ENCODE measurements around the gene FREM1. TPM values are rescaled to one million over a fixed set of nuclear protein-coding genes. Genes with fewer than 3 reads are reported as not detected.
A peak's percentile ranks its signal among the peaks of the same experiment; 100 is the strongest.

FREM1 gene
- total and polyA plus RNA-seq, 5 donors: 3.8 to 8.7 (median 5.3) TPM

DNA sequence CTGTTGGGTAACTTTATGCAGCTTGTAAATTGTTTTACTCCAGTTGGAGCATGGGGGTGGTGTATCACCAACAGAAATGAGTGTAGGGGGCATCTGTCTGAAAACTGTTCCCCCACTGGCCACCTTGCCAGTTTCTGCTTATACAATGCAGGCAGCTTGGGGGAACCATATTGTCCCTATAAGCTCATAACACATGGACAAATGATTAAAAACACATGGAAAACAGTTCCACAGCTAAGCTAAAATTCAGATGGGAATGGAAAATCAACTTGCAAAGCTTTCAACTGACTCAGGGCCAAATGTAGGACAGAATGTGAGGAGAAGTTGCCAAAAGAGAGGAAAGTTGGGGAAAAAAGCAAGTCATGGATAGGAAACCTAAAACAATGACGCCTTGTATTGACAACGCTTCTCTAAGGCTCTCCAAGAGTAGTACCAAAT lies 179.7 kb downstream of the FREM1 start:
- H3K4me1 ChIP-seq (ENCODE audit: control insufficient read depth, insufficient read depth, low read length): peaks cover 2% of the 10 kb centered on the region
- H3K9me3 ChIP-seq (ENCODE audit: control insufficient read depth, low read length): no peaks in the 10 kb centered on the region
- H3K27ac ChIP-seq (ENCODE audit: low read length): no peak overlapping the region
- H3K27me3 ChIP-seq (ENCODE audit: control insufficient read depth, insufficient read depth): no peaks in the 10 kb centered on the region
- ATAC-seq (peak in 1 of 2 donors; percentile 65), DNase-seq (no peak)
- no peak overlapping the region for H3K4me3 ChIP-seq (ENCODE audit: low read length)
- intact Hi-C loops (cut with DNase I): no loop called here
- 54% methylated on average over 2 of the region's 2 CpGs for WGBS

DNA sequence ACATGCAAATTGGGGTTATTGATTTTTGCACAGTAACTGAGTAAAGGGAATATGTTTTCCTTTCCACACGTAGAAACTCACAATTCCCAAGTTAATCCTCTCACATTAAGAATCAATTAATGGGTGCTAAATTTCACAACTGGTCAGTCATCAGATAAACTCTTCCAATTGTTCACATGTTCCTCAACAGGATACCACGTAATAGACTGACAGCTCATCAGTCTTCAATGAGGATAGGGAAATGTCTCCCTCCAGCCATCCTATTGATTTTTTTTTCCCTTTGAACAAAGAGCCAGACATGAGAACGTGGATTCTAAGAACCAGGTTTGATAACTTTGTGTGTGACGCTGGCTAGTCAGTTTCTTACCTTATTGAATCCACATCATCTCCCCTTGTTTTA lies 186.9 kb downstream of the FREM1 start:
- WGBS: 66% methylated on average over 4 of the region's 4 CpGs
- DNase-seq (no peak), ATAC-seq (no peak)
- no peaks in the 10 kb centered on the region for H3K9me3 ChIP-seq (ENCODE audit: control insufficient read depth, low read length)
- intact Hi-C loops (cut with DNase I): no loop called here
- no peaks in the 10 kb centered on the region for H3K4me1 ChIP-seq (ENCODE audit: control insufficient read depth, insufficient read depth, low read length)
- no peak overlapping the region for H3K4me3 ChIP-seq (ENCODE audit: low read length)
- H3K27me3 ChIP-seq (ENCODE audit: control insufficient read depth, insufficient read depth): no peaks in the 10 kb centered on the region
- H3K27ac ChIP-seq (ENCODE audit: low read length): no peak overlapping the region

DNA sequence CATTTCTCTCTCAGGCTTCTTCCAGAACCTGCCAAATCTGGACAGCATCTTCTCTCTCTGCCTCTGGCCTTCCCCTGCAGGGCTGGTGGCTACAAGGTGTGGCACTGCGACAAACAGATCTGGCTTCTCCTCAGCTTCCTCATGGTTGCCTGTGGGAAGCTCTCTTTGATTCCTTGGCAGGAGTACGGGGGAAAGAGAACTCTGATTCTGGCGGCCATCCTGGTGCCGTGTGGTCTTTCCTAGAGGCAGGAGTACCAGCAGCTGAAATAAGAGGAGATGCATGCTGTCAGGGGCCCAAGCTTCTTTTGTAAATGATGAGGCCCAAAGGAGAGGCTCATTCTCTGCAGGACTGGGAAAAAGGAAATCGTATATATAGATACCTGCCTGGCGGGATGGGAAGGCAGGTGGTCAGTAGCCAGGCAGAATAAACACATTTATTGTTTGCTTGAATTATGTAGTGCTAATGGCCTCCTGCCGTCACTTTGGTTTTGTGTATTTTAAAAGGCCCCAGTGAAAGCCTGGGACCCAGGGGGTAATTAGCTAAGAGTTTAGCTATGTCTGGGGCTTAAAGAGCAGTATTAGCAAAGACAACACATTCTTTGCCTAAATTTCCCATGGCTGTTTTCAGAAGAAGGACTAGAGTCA lies 187.7 kb downstream of the FREM1 start, which contains the start of gene CER1:
CER1 (minus strand) TSS at position 343 of the 645 bp plus-strand sequence; CDS start at position 282, 61 bp downstream.
- Histone ChIP-seq H3K27me3 (ENCODE audit: control insufficient read depth, insufficient read depth) (no peaks in the 10 kb centered on the region), H3K9me3 (ENCODE audit: control insufficient read depth, low read length) (no peaks in the 10 kb centered on the region), H3K27ac (ENCODE audit: low read length) (no peak within 1 kb of the TSS), H3K4me3 (ENCODE audit: low read length) (no peak within 1 kb of the TSS), H3K4me1 (ENCODE audit: control insufficient read depth, insufficient read depth, low read length) (no peaks in the 10 kb centered on the region)
- ATAC-seq (no peak), DNase-seq (no peak)
- 63% methylated on average over 7 of the region's 7 CpGs for WGBS
- intact Hi-C loops (cut with DNase I): no loop called here

GRCh38 chr9:14719231-14719923 lies 190.9 kb downstream of the FREM1 start:
- DNase-seq: no peak
- intact Hi-C loops (cut with DNase I): no loop called here
- Histone ChIP-seq H3K4me1 (ENCODE audit: control insufficient read depth, insufficient read depth, low read length) (no peaks in the 10 kb centered on the region), H3K27ac (ENCODE audit: low read length) (no peak overlapping the region), H3K9me3 (ENCODE audit: control insufficient read depth, low read length) (no peaks in the 10 kb centered on the region), H3K27me3 (ENCODE audit: control insufficient read depth, insufficient read depth) (no peaks in the 10 kb centered on the region), H3K4me3 (ENCODE audit: low read length) (no peak overlapping the region)
- ATAC-seq: no peak
- 75% methylated on average over 8 of the region's 8 CpGs for WGBS

DNA sequence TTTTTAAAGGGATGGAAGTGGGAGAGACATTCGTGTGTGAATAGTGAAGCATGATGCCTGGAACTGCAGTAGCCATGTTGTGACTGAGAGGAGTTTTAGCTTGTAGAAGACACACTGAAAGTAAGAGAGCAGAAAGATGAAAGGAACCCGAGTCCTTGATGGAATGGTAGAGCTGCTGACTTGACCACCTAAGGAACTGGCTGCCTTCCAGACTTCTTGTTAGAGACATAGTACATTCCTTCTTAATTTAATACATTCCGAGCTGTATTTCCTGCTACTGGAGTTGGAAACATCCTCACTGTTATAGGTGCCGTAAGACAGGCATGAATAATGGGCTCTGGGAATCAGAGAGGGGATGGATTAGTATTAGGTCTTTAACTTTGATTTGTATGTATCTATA lies 195.1 kb downstream of the FREM1 start:
- ATAC-seq: no peak
- 68% methylated on average over 4 of the region's 4 CpGs for WGBS
- H3K9me3 ChIP-seq (ENCODE audit: control insufficient read depth, low read length): no peaks in the 10 kb centered on the region
- intact Hi-C loops (cut with DNase I): no loop called here
- DNase-seq: no peak
- no peak overlapping the region for H3K4me3 ChIP-seq (ENCODE audit: low read length)
- H3K4me1 ChIP-seq (ENCODE audit: control insufficient read depth, insufficient read depth, low read length): no peaks in the 10 kb centered on the region
- no peak overlapping the region for H3K27ac ChIP-seq (ENCODE audit: low read length)
- no peaks in the 10 kb centered on the region for H3K27me3 ChIP-seq (ENCODE audit: control insufficient read depth, insufficient read depth)

- WGBS: 85% methylated on average over 3 of the region's 3 CpGs
- intact Hi-C loops (cut with DNase I): no loop called here
- H3K4me3 ChIP-seq (ENCODE audit: low read length): no peak overlapping the region
- ATAC-seq (no peak), DNase-seq (no peak)
- no peaks in the 10 kb centered on the region for H3K27me3 ChIP-seq (ENCODE audit: control insufficient read depth, insufficient read depth)
- no peaks in the 10 kb centered on the region for H3K9me3 ChIP-seq (ENCODE audit: control insufficient read depth, low read length)
- H3K27ac ChIP-seq (ENCODE audit: low read length): no peak overlapping the region
- no peaks in the 10 kb centered on the region for H3K4me1 ChIP-seq (ENCODE audit: control insufficient read depth, insufficient read depth, low read length)
Measured at GRCh38 chr9:14713187-14713767, 197.0 kb downstream of the FREM1 start.

DNA sequence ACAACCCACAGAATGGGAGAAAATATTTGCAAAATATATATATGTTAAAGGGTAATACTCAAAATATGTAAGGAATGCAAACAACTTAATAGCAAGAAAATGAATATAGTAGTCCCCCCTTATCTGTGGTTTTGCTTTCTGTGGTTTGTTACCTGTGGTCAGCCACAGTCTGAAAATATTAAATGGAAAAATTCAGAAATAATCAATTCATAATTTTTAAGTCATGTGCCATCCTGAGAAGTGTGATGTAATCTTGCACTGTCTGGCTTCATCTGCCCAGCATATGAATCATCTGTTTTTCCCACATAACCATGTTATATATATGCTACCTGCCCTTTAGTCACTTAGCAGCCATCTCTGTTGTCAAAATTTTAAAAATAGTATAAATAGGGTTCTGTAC lies 199.4 kb downstream of the FREM1 start:
- no peaks in the 10 kb centered on the region for H3K9me3 ChIP-seq (ENCODE audit: control insufficient read depth, low read length)
- no peak overlapping the region for H3K4me3 ChIP-seq (ENCODE audit: low read length)
- intact Hi-C loops (cut with DNase I): no loop called here
- no peaks in the 10 kb centered on the region for H3K4me1 ChIP-seq (ENCODE audit: control insufficient read depth, insufficient read depth, low read length)
- no peaks in the 10 kb centered on the region for H3K27me3 ChIP-seq (ENCODE audit: control insufficient read depth, insufficient read depth)
- no peak for DNase-seq
- H3K27ac ChIP-seq (ENCODE audit: low read length): no peak overlapping the region
- ATAC-seq: no peak

- no peaks in the 10 kb centered on the region for H3K9me3 ChIP-seq (ENCODE audit: control insufficient read depth, low read length)
- ATAC-seq (no peak), DNase-seq (no peak)
- H3K27ac ChIP-seq (ENCODE audit: low read length): no peak overlapping the region
- intact Hi-C loops (cut with DNase I): no loop called here
- no peak overlapping the region for H3K4me3 ChIP-seq (ENCODE audit: low read length)
- H3K27me3 ChIP-seq (ENCODE audit: control insufficient read depth, insufficient read depth): no peaks in the 10 kb centered on the region
- 92% methylated on average over 5 of the region's 5 CpGs for WGBS
- H3K4me1 ChIP-seq (ENCODE audit: control insufficient read depth, insufficient read depth, low read length): no peaks in the 10 kb centered on the region
Measured at GRCh38 chr9:14706530-14707140, 203.6 kb downstream of the FREM1 start.

DNA sequence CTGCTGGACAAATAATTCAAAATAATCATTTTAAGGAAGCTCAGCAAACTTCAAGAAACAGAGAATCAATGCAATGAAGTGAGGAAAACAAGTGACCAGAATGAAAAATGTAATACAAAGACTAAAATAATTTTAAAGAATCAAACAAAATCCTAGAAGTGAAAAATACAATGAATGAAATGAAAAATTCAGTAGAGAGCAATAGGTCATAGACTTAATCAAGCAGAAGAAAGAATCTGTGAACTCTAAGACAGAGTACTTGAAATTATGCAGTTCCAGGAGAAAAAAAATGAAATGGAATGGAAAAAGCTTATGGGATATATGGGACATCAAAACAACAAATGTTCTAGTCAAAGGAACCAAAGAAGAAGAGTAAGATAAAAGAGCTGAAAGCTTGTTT lies 205.1 kb downstream of the FREM1 start:
- H3K4me3 ChIP-seq (ENCODE audit: low read length): no peak overlapping the region
- ATAC-seq (no peak), DNase-seq (no peak)
- H3K4me1 ChIP-seq (ENCODE audit: control insufficient read depth, insufficient read depth, low read length): no peaks in the 10 kb centered on the region
- H3K9me3 ChIP-seq (ENCODE audit: control insufficient read depth, low read length): no peaks in the 10 kb centered on the region
- H3K27me3 ChIP-seq (ENCODE audit: control insufficient read depth, insufficient read depth): no peaks in the 10 kb centered on the region
- no peak overlapping the region for H3K27ac ChIP-seq (ENCODE audit: low read length)
- intact Hi-C loops (cut with DNase I): no loop called here

GRCh38 chr9:14704281-14704680 lies 205.9 kb downstream of the FREM1 start:
- 88% methylated on average over 3 of the region's 3 CpGs for WGBS
- H3K9me3 ChIP-seq (ENCODE audit: control insufficient read depth, low read length): no peaks in the 10 kb centered on the region
- intact Hi-C loops (cut with DNase I): no loop called here

GRCh38 chr9:14702200-14702720 lies 208.0 kb downstream of the FREM1 start:
- intact Hi-C loops (cut with DNase I): no loop called here
- DNase-seq (no peak), ATAC-seq (no peak)
- no peaks in the 10 kb centered on the region for H3K9me3 ChIP-seq (ENCODE audit: control insufficient read depth, low read length)
- H3K4me1 ChIP-seq (ENCODE audit: control insufficient read depth, insufficient read depth, low read length): no peaks in the 10 kb centered on the region
- no peak overlapping the region for H3K27ac ChIP-seq (ENCODE audit: low read length)
- H3K27me3 ChIP-seq (ENCODE audit: control insufficient read depth, insufficient read depth): no peaks in the 10 kb centered on the region
- WGBS: 58% methylated on average over 4 of the region's 4 CpGs
- H3K4me3 ChIP-seq (ENCODE audit: low read length): no peak overlapping the region

More at GRCh38 chr9:14704281-14704680, 205.9 kb downstream of the FREM1 start:
- no peaks in the 10 kb centered on the region for H3K27me3 ChIP-seq (ENCODE audit: control insufficient read depth, insufficient read depth)
- DNase-seq: no peak
- no peaks in the 10 kb centered on the region for H3K4me1 ChIP-seq (ENCODE audit: control insufficient read depth, insufficient read depth, low read length)
- ATAC-seq: no peak
- no peak overlapping the region for H3K27ac ChIP-seq (ENCODE audit: low read length)
- H3K4me3 ChIP-seq (ENCODE audit: low read length): no peak overlapping the region

Data from right cardiac atrium (tissue), 5 donors.